ENCODE results near the gene MOB3A.

Gene MOB3A

GRCh38 chr19:2043961-2044708 is 52.0 kb downstream of the MOB3A start:
- no peak for DNase-seq (ENCODE audit: low read depth in 2 of 2)
- H3K4me3 ChIP-seq (replicated peaks in 1 of 2; ENCODE audit: low read depth in 2 of 2, low read length in 2 of 2), result no peak overlapping the region
- no peak for TF ChIP-seq CTCF (IDR thresholded peaks at IDR 0.05; ENCODE audit: low read depth, low read length)

GRCh38 chr19:2043251-2043641 is 52.9 kb downstream of the MOB3A start:
- no peak for DNase-seq (ENCODE audit: low read depth in 2 of 2)
- TF ChIP-seq CTCF (IDR thresholded peaks at IDR 0.05; ENCODE audit: low read depth, low read length), result no peak
- H3K4me3 ChIP-seq (replicated peaks in 1 of 2; ENCODE audit: low read depth in 2 of 2, low read length in 2 of 2), result no peak overlapping the region

GRCh38 chr19:2042485-2043250 is 53.5 kb downstream of the MOB3A start:
- H3K4me3 ChIP-seq (replicated peaks in 1 of 2; ENCODE audit: low read depth in 2 of 2, low read length in 2 of 2), result no peak overlapping the region
- TF ChIP-seq CTCF (IDR thresholded peaks at IDR 0.05; ENCODE audit: low read depth, low read length), result no peak
- DNase-seq (ENCODE audit: low read depth in 2 of 2), result no peak

GRCh38 chr19:2041683-2042484 is 54.2 kb downstream of the MOB3A start:
- DNase-seq (ENCODE audit: low read depth in 2 of 2), result peak; percentile 81 to 94
- H3K4me3 ChIP-seq (replicated peaks in 1 of 2; ENCODE audit: low read depth in 2 of 2, low read length in 2 of 2), result no peak overlapping the region
- no peak for TF ChIP-seq CTCF (IDR thresholded peaks at IDR 0.05; ENCODE audit: low read depth, low read length)

- H3K4me3 ChIP-seq (replicated peaks in 1 of 2; ENCODE audit: low read depth in 2 of 2, low read length in 2 of 2), result no peak overlapping the region
- TF ChIP-seq CTCF (IDR thresholded peaks at IDR 0.05; ENCODE audit: low read depth, low read length), result no peak
- no peak for DNase-seq (ENCODE audit: low read depth in 2 of 2)
Observed at GRCh38 chr19:2041433-2041682, 54.8 kb downstream of the MOB3A start.

GRCh38 chr19:2040647-2041432 is 55.3 kb downstream of the MOB3A start:
- no peak overlapping the region for H3K4me3 ChIP-seq (replicated peaks in 1 of 2; ENCODE audit: low read depth in 2 of 2, low read length in 2 of 2)
- DNase-seq (ENCODE audit: low read depth in 2 of 2), result no peak
- no peak for TF ChIP-seq CTCF (IDR thresholded peaks at IDR 0.05; ENCODE audit: low read depth, low read length)

All from cardiac fibroblast (primary cell).